Stimulated activated CD8-positive, alpha-beta memory T cell treated with anti-CD3 and anti-CD28 coated beads, Interleukin-7, amount 100 ng/mL, for 48 hours (primary cell): Measurements from ENCODE around the gene BFAR.
"Not testable (repeated sequence)": the region's sequence is repeated elsewhere in the genome, so short reads cannot be mapped to it uniquely, and the experiment has no call there.

Experiments used
- DNase-seq, 2 donors: peaks; one replicate each; pipeline ENCODE4 v3.0.0-alpha.2; 2020; ENCODE audit warnings: low read depth in 1 of 2; ENCODE audit errors: extremely low read depth in 1 of 2

The BFAR gene

DNA sequence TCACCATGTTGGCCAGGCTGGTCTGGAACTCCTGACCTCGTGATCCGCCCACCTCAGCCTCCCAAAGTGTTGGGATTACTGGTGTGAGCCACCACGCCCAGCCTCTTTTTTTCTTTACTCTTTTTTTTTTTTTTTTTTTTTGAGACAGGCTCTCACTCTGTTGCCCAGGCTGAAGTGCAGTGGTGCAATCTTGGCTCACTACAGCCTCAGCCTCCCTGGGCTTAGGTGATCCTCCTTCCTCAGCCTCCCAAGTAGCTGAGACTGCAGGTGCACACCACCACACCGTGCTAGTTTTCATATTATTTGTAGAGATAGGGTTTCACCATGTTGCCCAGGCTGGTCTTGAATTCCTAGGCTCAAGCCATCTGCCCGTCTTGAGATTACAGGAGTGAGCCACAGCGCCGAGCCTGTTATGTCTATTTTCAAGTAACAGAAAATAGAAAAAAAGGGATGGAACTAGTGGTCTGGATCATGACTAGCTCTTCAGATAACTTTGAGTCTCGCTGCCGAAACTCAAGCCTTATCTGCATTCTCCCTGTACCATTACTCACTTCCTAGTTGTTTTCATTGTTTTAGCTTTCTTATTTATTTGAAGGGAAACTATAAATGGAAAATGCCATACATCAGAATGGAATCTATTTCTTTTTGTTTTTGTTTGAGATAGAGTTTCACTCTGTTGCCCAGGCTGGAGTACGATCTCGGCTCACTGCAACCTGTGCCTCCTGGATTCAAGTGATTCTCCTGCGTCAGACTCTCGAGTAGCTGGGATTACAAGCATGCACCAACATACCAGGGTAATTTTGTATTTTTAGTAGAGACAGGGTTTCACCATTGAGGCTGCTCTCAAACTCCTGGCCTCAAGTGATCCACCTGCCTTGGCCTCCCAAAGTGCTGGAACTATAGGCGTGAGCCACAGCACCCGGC lies 53.4 kb downstream of the BFAR start:
- not testable (repeated sequence) for DNase-seq

DNA sequence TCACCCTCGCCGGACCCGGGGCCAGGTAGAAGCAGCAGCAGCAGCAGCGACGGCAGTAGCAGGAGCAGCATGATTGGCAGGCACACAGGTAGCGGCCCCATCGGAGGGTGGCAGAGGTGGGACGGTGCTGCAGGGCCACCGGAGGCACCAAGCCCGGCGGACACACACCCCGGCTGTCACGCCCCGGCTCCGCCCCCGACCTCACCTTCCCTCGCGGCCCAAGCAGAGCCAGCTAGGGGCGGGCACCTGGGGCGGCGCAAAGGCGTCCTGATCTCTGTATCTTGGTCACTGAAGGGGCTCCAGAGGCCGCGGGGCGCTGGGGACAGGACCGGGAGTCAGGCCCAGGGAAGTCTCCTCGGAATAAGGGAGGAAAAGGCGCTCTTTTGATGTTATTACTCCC lies 61.4 kb downstream of the BFAR start, which contains the start of gene PLA2G10:
PLA2G10 (minus strand) TSS at position 180 of the 400 bp plus-strand sequence; CDS start at position 101, 79 bp downstream.
- not testable (repeated sequence) for DNase-seq

DNA sequence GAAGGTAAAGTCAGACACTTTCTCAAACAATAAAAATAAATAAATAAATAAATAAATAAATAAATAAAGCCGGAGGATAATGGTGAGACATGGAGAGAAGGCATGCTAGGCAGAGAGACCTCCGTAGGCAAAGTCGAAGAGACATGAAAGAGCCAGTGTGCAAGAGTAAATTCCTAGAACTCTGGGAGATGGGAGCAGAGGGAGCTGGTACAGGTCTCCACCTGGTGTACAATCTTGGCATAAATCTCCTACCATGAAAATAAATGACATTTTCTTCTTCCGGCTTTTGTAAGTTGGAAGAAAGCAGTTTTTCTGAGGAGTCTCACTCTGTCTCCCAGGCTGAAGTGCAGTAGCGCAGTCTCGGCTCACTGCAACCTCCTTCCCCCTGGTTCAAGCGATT lies 69.1 kb downstream of the BFAR start:
- not testable (repeated sequence) for DNase-seq

DNA sequence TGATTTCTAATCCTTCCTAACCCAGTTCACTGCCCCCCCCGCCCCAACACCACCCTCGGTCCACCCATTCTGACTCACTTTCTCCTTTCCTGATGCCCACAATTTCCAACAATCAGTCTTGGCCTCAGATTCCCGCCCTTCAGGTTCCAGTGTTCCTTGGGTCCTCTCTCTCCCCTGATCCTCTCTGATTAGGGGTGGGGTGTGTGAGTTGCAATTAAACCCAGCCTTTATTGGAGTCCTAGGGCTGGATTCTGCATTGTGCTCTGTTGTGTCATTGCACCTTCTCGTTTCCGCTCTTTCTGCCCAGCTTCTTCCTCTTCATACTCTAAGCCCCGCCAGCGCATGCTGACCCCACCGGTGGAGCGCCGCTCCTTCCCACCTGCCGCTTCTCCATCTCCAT lies 69.9 kb downstream of the BFAR start:
- DNase-seq: not testable (repeated sequence)

DNA sequence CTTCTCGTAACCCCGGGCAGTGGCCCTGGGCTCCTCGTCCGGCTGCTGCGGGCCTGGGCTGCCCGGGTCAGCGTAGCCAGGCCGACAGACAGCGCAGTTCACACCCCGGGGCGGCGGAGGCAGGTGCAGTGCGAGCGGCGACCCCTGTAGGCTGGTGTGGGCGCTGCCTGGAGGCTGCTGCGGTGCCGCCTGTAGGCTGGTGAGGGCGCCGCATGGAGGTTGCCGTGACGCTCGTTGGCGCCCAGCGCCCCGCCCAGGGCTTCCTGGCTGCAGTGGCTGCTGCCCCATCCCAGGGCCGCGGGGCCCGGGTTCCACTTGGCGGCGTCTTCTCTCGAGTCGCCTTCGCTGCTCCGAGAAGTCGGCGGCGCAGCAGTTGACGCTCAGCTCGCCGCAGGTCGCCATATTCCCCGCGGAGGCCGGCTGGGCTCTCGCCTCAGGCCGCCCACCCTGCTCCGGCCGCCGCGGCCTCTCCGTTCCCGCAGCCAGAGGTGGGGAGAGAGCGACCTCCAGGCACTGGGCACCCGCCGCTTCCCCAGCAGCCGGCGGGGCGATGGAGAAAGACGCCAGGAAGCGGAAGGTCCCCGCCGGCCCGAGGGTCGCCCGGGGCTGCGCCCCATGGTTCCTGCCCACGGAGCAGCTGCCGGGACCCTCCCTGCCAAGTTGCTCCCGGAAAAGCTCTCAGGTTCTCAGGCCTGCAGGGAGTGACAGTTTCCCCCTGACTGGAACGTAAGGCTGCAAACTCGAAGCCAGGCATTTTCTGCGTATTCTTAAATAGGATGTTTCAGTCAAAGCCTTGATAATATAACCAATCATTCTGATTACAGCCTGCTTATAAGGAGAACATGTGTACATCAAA lies 70.6 kb downstream of the BFAR start, which contains the start of gene NPIPA3:
NPIPA3 (plus strand) TSS at position 256 of the 856 bp plus-strand sequence. CDS start 5,533 bp downstream, outside the sequence.
- DNase-seq: not testable (repeated sequence)
